Liver (tissue), 3 donors: ENCODE data around the gene DNAAF5.

ENCODE experiments used
- EGR1 ChIP-seq, 2 donors: IDR thresholded peaks; 2 replicates each; pipeline ENCODE4 v1.6.1; 2016 to 2018; ENCODE audit warnings: antibody characterized with exemption in 2 of 2, low read depth in 2 of 2
- FOXA1 ChIP-seq: IDR thresholded peaks from 2 replicates; pipeline ENCODE4 v1.6.1; 2016; ENCODE audit warnings: antibody characterized with exemption
- GABPA ChIP-seq, 2 donors: IDR thresholded peaks in 1 of 2; conservative IDR thresholded peaks in 1 of 2; 2 replicates each; pipeline ENCODE4 v1.6.1; 2016; ENCODE audit warnings: antibody characterized with exemption in 2 of 2, mild to moderate bottlenecking in 1 of 2, moderate library complexity in 1 of 2
- HNF4A ChIP-seq, 2 donors: conservative IDR thresholded peaks; 2 replicates each; pipeline ENCODE4 v1.6.1; 2016; ENCODE audit warnings: antibody characterized with exemption in 2 of 2, mild to moderate bottlenecking in 2 of 2
- RAD21 ChIP-seq, 2 donors: IDR thresholded peaks; 2 replicates each; pipeline ENCODE4 v1.6.1; 2016; ENCODE audit warnings: antibody characterized with exemption in 2 of 2, mild to moderate bottlenecking in 2 of 2
- RXRA ChIP-seq, 2 donors: IDR thresholded peaks; 2 replicates each; pipeline ENCODE4 v1.6.1; 2017 to 2018; ENCODE audit warnings: antibody characterized with exemption in 2 of 2, mild to moderate bottlenecking in 1 of 2
- YY1 ChIP-seq: IDR thresholded peaks from 2 replicates; pipeline ENCODE4 v1.6.1; 2016; ENCODE audit warnings: antibody characterized with exemption, mild to moderate bottlenecking
- TF ChIP-seq, protein P1 (sequence below): fragments of 150-350 bp; IDR thresholded peaks from 2 replicates; pipeline ENCODE4 v1.5.1; 2017; ENCODE audit warnings: improper control_type of control experiment, low read depth, low read length; ENCODE audit not compliant: missing input control
- TF ChIP-seq, protein P2 (sequence below): IDR thresholded peaks from 2 replicates; pipeline ENCODE4 v1.6.1; 2016; ENCODE audit warnings: antibody characterized with exemption
- TF ChIP-seq, protein P3 (sequence below): IDR thresholded peaks from 2 replicates; pipeline ENCODE4 v1.6.1; 2016; ENCODE audit warnings: antibody characterized with exemption
- TF ChIP-seq, protein P4 (sequence below): IDR thresholded peaks from 2 replicates; pipeline ENCODE4 v1.6.1; 2016; ENCODE audit warnings: antibody characterized with exemption, mild to moderate bottlenecking
- TF ChIP-seq, protein P5 (sequence below): IDR thresholded peaks from 2 replicates; pipeline ENCODE4 v1.6.1; 2016; ENCODE audit warnings: antibody characterized with exemption
- donor health status: healthy.
- donor health status: healthy.

GRCh38 chr7:818031-818699, 91.7 kb downstream of the DNAAF5 start:
- TF ChIP-seq, protein P1, sequence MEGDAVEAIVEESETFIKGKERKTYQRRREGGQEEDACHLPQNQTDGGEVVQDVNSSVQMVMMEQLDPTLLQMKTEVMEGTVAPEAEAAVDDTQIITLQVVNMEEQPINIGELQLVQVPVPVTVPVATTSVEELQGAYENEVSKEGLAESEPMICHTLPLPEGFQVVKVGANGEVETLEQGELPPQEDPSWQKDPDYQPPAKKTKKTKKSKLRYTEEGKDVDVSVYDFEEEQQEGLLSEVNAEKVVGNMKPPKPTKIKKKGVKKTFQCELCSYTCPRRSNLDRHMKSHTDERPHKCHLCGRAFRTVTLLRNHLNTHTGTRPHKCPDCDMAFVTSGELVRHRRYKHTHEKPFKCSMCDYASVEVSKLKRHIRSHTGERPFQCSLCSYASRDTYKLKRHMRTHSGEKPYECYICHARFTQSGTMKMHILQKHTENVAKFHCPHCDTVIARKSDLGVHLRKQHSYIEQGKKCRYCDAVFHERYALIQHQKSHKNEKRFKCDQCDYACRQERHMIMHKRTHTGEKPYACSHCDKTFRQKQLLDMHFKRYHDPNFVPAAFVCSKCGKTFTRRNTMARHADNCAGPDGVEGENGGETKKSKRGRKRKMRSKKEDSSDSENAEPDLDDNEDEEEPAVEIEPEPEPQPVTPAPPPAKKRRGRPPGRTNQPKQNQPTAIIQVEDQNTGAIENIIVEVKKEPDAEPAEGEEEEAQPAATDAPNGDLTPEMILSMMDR, result peak; percentile 47
- TF ChIP-seq YY1, result no peak
- TF ChIP-seq, protein P2, sequence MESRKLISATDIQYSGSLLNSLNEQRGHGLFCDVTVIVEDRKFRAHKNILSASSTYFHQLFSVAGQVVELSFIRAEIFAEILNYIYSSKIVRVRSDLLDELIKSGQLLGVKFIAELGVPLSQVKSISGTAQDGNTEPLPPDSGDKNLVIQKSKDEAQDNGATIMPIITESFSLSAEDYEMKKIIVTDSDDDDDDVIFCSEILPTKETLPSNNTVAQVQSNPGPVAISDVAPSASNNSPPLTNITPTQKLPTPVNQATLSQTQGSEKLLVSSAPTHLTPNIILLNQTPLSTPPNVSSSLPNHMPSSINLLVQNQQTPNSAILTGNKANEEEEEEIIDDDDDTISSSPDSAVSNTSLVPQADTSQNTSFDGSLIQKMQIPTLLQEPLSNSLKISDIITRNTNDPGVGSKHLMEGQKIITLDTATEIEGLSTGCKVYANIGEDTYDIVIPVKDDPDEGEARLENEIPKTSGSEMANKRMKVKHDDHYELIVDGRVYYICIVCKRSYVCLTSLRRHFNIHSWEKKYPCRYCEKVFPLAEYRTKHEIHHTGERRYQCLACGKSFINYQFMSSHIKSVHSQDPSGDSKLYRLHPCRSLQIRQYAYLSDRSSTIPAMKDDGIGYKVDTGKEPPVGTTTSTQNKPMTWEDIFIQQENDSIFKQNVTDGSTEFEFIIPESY, result no peak
- TF ChIP-seq RAD21 (IDR thresholded peaks at IDR 0.05), result no peak
- TF ChIP-seq, protein P3, sequence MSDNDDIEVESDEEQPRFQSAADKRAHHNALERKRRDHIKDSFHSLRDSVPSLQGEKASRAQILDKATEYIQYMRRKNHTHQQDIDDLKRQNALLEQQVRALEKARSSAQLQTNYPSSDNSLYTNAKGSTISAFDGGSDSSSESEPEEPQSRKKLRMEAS, result no peak
- no peak for TF ChIP-seq FOXA1
- no peak for TF ChIP-seq GABPA (IDR thresholded peaks at IDR 0.05 in 1 of 2, conservative IDR thresholded peaks at IDR 0.05 in 1 of 2)
- TF ChIP-seq EGR1 (IDR thresholded peaks at IDR 0.05; ENCODE audit: low read depth in 2 of 2), result no peak
- TF ChIP-seq RXRA (IDR thresholded peaks at IDR 0.05), result no peak
- TF ChIP-seq, protein P4, sequence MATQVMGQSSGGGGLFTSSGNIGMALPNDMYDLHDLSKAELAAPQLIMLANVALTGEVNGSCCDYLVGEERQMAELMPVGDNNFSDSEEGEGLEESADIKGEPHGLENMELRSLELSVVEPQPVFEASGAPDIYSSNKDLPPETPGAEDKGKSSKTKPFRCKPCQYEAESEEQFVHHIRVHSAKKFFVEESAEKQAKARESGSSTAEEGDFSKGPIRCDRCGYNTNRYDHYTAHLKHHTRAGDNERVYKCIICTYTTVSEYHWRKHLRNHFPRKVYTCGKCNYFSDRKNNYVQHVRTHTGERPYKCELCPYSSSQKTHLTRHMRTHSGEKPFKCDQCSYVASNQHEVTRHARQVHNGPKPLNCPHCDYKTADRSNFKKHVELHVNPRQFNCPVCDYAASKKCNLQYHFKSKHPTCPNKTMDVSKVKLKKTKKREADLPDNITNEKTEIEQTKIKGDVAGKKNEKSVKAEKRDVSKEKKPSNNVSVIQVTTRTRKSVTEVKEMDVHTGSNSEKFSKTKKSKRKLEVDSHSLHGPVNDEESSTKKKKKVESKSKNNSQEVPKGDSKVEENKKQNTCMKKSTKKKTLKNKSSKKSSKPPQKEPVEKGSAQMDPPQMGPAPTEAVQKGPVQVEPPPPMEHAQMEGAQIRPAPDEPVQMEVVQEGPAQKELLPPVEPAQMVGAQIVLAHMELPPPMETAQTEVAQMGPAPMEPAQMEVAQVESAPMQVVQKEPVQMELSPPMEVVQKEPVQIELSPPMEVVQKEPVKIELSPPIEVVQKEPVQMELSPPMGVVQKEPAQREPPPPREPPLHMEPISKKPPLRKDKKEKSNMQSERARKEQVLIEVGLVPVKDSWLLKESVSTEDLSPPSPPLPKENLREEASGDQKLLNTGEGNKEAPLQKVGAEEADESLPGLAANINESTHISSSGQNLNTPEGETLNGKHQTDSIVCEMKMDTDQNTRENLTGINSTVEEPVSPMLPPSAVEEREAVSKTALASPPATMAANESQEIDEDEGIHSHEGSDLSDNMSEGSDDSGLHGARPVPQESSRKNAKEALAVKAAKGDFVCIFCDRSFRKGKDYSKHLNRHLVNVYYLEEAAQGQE, result no peak
- TF ChIP-seq HNF4A (conservative IDR thresholded peaks at IDR 0.05), result no peak
- TF ChIP-seq, protein P5, sequence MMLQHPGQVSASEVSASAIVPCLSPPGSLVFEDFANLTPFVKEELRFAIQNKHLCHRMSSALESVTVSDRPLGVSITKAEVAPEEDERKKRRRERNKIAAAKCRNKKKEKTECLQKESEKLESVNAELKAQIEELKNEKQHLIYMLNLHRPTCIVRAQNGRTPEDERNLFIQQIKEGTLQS, result no peak
